ENCODE data around the gene TSPAN32.

DNA sequence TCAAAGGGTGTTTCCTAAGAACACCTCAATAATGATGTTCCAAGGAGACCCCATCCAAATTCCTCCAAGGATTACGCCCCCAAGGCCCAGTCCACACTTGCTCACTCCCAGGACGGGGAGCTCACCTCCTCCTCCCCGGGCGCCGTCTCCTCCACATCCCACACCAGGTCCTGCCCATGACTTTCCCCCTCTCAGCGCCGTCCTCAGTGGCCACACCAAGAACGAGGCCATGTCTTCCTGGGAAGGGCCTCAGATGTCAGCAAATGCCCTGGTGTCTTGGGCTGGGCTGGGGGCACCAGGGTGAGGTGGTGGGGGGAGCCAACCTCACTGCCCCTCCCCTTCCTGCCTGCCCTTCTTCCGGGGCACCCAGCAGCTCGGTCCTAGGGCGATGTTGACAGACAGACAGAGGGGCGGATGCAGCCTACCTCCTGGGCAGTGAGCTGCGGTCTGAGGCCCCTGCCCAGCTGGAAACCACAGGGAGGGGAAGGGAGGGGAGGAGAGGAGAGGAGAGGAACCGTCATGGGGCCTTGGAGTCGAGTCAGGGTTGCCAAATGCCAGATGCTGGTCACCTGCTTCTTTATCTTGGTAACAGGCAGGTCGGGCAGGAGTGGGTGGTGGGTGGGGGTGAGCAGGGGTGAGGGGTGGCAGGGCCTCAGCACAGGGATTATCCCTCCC lies at the start of gene TSPAN32, which contains the start of gene C11orf21:
- TF ChIP-seq, protein P1, sequence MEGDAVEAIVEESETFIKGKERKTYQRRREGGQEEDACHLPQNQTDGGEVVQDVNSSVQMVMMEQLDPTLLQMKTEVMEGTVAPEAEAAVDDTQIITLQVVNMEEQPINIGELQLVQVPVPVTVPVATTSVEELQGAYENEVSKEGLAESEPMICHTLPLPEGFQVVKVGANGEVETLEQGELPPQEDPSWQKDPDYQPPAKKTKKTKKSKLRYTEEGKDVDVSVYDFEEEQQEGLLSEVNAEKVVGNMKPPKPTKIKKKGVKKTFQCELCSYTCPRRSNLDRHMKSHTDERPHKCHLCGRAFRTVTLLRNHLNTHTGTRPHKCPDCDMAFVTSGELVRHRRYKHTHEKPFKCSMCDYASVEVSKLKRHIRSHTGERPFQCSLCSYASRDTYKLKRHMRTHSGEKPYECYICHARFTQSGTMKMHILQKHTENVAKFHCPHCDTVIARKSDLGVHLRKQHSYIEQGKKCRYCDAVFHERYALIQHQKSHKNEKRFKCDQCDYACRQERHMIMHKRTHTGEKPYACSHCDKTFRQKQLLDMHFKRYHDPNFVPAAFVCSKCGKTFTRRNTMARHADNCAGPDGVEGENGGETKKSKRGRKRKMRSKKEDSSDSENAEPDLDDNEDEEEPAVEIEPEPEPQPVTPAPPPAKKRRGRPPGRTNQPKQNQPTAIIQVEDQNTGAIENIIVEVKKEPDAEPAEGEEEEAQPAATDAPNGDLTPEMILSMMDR (IDR thresholded peaks at IDR 0.05): no peak
- no peak for TF ChIP-seq CBX8 (IDR thresholded peaks at IDR 0.05)
- TF ChIP-seq TP53 (CRISPR knock-in tag; IDR thresholded peaks at IDR 0.05): no peak
- no peak for TF ChIP-seq MAFK (IDR thresholded peaks at IDR 0.05; ENCODE audit: partially characterized antibody)
- no peak for TF ChIP-seq POLR2AphosphoS2 (conservative IDR thresholded peaks at IDR 0.05; ENCODE audit: low read length)
- TF ChIP-seq EP300 (IDR thresholded peaks at IDR 0.05): no peak
- TF ChIP-seq, protein P2, sequence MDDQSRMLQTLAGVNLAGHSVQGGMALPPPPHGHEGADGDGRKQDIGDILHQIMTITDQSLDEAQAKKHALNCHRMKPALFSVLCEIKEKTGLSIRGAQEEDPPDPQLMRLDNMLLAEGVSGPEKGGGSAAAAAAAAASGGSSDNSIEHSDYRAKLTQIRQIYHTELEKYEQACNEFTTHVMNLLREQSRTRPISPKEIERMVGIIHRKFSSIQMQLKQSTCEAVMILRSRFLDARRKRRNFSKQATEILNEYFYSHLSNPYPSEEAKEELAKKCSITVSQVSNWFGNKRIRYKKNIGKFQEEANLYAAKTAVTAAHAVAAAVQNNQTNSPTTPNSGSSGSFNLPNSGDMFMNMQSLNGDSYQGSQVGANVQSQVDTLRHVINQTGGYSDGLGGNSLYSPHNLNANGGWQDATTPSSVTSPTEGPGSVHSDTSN (IDR thresholded peaks at IDR 0.05): no peak
- TF ChIP-seq SMC3 (IDR thresholded peaks at IDR 0.05): no peak
- no peak for TF ChIP-seq POLR2A (IDR thresholded peaks at IDR 0.05; ENCODE audit: low read length)
- no peak for TF ChIP-seq JUNB (IDR thresholded peaks at IDR 0.05)

Measured in A549 (cell line).